Effector CD8-positive, alpha-beta T cell (primary cell): ENCODE data around the gene PIEZO1.
"Not testable (repeated sequence)": the region's sequence is repeated elsewhere in the genome, so short reads cannot be mapped to it uniquely, and the experiment has no call there.

Source experiments
- DNase-seq: peaks from one replicate; lab custom pipeline; 2025; lab: John Stamatoyannopoulos, UW

PIEZO1 gene

GRCh38 chr16:88783391-88784073 lies 1.5 kb downstream of the PIEZO1 start:
- DNase-seq = no peak

GRCh38 chr16:88782454-88783390 lies 2.3 kb downstream of the PIEZO1 start:
- DNase-seq = no peak

GRCh38 chr16:88781140-88782077 lies 3.6 kb downstream of the PIEZO1 start:
- peak; percentile 22 for DNase-seq

- no peak for DNase-seq
Measured at GRCh38 chr16:88780142-88781062, 4.6 kb downstream of the PIEZO1 start.

- DNase-seq = no peak
Measured at GRCh38 chr16:88779406-88780141, 5.4 kb downstream of the PIEZO1 start.

GRCh38 chr16:88778541-88779065 lies 6.4 kb downstream of the PIEZO1 start:
- DNase-seq = no peak

- no peak for DNase-seq
Measured at GRCh38 chr16:88778271-88778525, 6.8 kb downstream of the PIEZO1 start.

GRCh38 chr16:88777471-88778270 lies 7.3 kb downstream of the PIEZO1 start:
- no peak for DNase-seq

GRCh38 chr16:88775825-88776224 lies 9.2 kb downstream of the PIEZO1 start:
- no peak for DNase-seq

GRCh38 chr16:88774544-88775393 lies 10.3 kb downstream of the PIEZO1 start:
- DNase-seq = no peak

GRCh38 chr16:88773812-88774291 lies 11.2 kb downstream of the PIEZO1 start:
- no peak for DNase-seq

- DNase-seq = no peak
Measured at GRCh38 chr16:88772871-88773811, 11.9 kb downstream of the PIEZO1 start.

GRCh38 chr16:88771781-88772180 lies 13.2 kb downstream of the PIEZO1 start:
- DNase-seq = not testable (repeated sequence)

- no peak for DNase-seq
Measured at GRCh38 chr16:88771294-88771772, 13.7 kb downstream of the PIEZO1 start.

- peak; percentile 14 for DNase-seq
Measured at GRCh38 chr16:88770461-88771293, 14.3 kb downstream of the PIEZO1 start.
